Psoas muscle (tissue), 8 donors: Measurements from ENCODE around the gene SMAD4. TPM values are rescaled to one million over a fixed set of nuclear protein-coding genes. Genes with fewer than 3 reads are reported as not detected.

Source experiments
- ATAC-seq, 4 donors: fragments of 200-7000 bp; cut with Tn5 transposase; one replicate each; pipeline ENCODE4 v1.9.1; 2020; ENCODE audit warnings: moderate library complexity in 3 of 4, mild to moderate bottlenecking in 2 of 4
- DNase-seq, 2 donors: peaks; one replicate each; pipeline ENCODE4 v3.0.0-alpha.2; 2020
- H3K27ac ChIP-seq: fragments of 200-600 bp; one replicate; pipeline ENCODE4 v1.8.0; 2022
- H3K27me3 ChIP-seq, 3 donors: fragments of 200-600 bp in 1 of 3; one replicate each; pipeline versions ENCODE4 v1.6.1 to v1.8.0; 2013 to 2022; ENCODE audit warnings: low read length in 2 of 3, mild to moderate bottlenecking in 2 of 3, moderate library complexity in 1 of 3; ENCODE audit not compliant: insufficient read depth in 3 of 3
- H3K36me3 ChIP-seq, 2 donors: fragments of 200-600 bp in 1 of 2; one replicate each; pipeline versions ENCODE4 v1.6.1 to v1.8.0; 2013 to 2022; ENCODE audit warnings: low read depth in 1 of 2, mild to moderate bottlenecking in 1 of 2, moderate library complexity in 1 of 2; ENCODE audit not compliant: insufficient read depth in 1 of 2
- H3K4me1 ChIP-seq: fragments of 200-600 bp; one replicate; pipeline ENCODE4 v1.8.0; 2022
- H3K4me3 ChIP-seq: fragments of 200-600 bp; one replicate; pipeline ENCODE4 v1.8.0; 2022; ENCODE audit warnings: mild to moderate bottlenecking
- H3K9me3 ChIP-seq: fragments of 200-600 bp; one replicate; pipeline ENCODE4 v1.8.0; 2022
- CTCF ChIP-seq: fragments of 200-600 bp; IDR thresholded peaks from one replicate; pipeline ENCODE4 v1.8.0; 2022; ENCODE audit warnings: antibody characterized with exemption
- WGBS, 3 donors: extraction: QIAGEN DNeasy Blood & Tissue Kit; methylation state at CpG; one replicate each; pipeline versions ENCODE4 v1.1.6 to v1.1.7; 2013; 5-methylcytosine and 5-hydroxymethylcytosine counted together
- intact Hi-C, 2 donors: fragments of 100-400 bp; cut with DNase I; formaldehyde crosslinking; loops; one replicate each; pipeline versions ENCODE4 v1.11.0 to v1.14.2; 2022
- polyA plus RNA-seq, 3 donors: library from polyadenylated mRNA; stranded (reverse); fragments of 200-250 nt; gene quantifications; one replicate each; pipeline ENCODE4 v1.2.3, GENCODE V29; 2013
- total RNA-seq, 4 donors: library from RNA; stranded (reverse); fragmentation: NEBNext Ultra II Directional in 2 of 4; extraction: Animal tissue kit (Norgen Biotek cat#: 25700) in 2 of 4; gene quantifications; one replicate each; pipeline versions ENCODE4 v1.2.1 to v1.2.4, GENCODE V29; 2021 to 2023
- donor health status: healthy with polysubstance abuse.
- donor health status: DM: no; HTN: no; CAD: no; lungs with moderate emphysema.
- donor health status: Bipolar disorder and iron deficiency.
- donor health status: healthy.
- donor health status: DM: yes; HTN: yes; CAD: no.
- donor health status: DM: no; HTN: no; CAD: no.
- donor health status: DM: no; HTN: no; CAD: no.
- donor health status: DM: yes; HTN: yes; CAD: no.

SMAD4 gene
- total and polyA plus RNA-seq, 7 donors, result 35.6 to 128 (median 92.7) TPM

- no peak for DNase-seq
- Histone ChIP-seq H3K4me1 (no peaks in the 10 kb centered on the region), H3K4me3 (no peak overlapping the region), H3K27me3 (peaks cover 0 to 4% (median 0%) of the 10 kb centered on the region in 3 donors), H3K9me3 (no peaks in the 10 kb centered on the region), H3K27ac (no peak overlapping the region), H3K36me3 (no peaks in the 10 kb centered on the region)
- 87 to 91% (median 90%) methylated on average over 10 of the region's 10 CpGs for WGBS, 3 donors
- TF ChIP-seq CTCF, result no peak
- intact Hi-C loops, result no loop called here
- ATAC-seq, result no peak
Observed at GRCh38 chr18:51123481-51123880, 93.5 kb downstream of the SMAD4 start.

DNA sequence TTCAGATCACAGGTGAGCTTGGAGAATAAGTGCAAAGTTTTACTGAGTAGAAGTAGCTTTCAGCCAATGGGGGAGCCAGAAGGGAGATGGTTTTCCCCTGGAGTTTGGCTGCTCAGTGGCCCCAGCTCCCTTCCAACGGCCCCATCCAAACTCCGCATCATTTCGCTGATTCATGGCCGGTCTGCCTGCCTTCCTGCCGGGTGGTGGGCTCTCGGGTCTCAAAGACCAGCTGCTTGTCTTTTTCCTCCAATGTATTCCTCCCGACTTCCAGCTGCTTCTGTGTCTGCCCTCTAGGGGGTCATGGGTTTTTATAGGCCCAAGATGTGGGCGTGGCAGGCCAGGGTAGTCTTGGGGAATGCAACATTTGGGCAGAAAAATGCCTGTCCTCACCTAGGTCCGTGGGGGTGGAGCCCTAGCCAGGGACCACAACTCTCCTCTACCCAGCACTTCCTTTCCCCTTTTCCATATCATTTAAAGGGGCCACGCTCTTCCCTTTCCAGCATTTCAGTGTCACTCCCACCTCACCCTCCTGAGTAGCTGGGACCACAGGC, 94.0 kb downstream of the SMAD4 start:
- 62 to 71% (median 66%) methylated on average over 10 of the region's 10 CpGs for WGBS, 3 donors

GRCh38 chr18:51125976-51126375, 96.0 kb downstream of the SMAD4 start:
- Histone ChIP-seq H3K27me3 (peaks cover 0 to 4% (median 0%) of the 10 kb centered on the region in 3 donors), H3K4me1 (no peaks in the 10 kb centered on the region), H3K36me3 (no peaks in the 10 kb centered on the region), H3K27ac (no peak overlapping the region), H3K4me3 (no peak overlapping the region), H3K9me3 (no peaks in the 10 kb centered on the region)
- intact Hi-C loops, result no loop called here
- ATAC-seq, result no peak
- WGBS, 3 donors, result 95 to 100% (median 96%) methylated on average over 2 of the region's 2 CpGs
- DNase-seq, result no peak
- TF ChIP-seq CTCF, result no peak

More for the DNA sequence above, 94.0 kb downstream of the SMAD4 start:
- no peaks in the 10 kb centered on the region for H3K36me3 ChIP-seq
- no peak overlapping the region for H3K4me3 ChIP-seq
- intact Hi-C loops, result no loop called here
- no peaks in the 10 kb centered on the region for H3K4me1 ChIP-seq
- no peak for DNase-seq
- TF ChIP-seq CTCF, result no peak
- H3K27me3 ChIP-seq, result peaks cover 0 to 4% (median 0%) of the 10 kb centered on the region in 3 donors
- H3K27ac ChIP-seq, result no peak overlapping the region
- no peak for ATAC-seq
- no peaks in the 10 kb centered on the region for H3K9me3 ChIP-seq

DNA sequence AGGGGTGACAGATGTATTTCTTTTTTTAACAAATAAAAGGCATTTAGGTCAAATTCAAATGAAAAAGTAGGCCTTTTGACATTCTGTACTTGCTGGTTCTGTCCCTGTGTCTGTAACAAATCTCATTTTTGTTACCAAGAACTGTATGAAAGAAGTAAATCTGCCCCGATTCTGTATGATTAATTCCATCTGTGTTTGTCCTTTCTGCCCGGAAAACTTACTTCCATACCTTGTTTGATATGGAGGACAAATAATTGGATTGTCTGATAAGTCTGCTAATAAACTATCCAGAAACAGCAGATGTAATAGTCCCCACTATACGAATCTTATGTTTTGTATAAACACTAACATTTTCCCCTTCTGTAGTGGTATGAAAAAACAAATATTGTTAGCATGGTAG, 97.7 kb downstream of the SMAD4 start:
- no peaks in the 10 kb centered on the region for H3K4me1 ChIP-seq
- no peaks in the 10 kb centered on the region for H3K27me3 ChIP-seq
- no peaks in the 10 kb centered on the region for H3K36me3 ChIP-seq
- H3K4me3 ChIP-seq, result no peak overlapping the region
- WGBS, 3 donors, result 72 to 75% (median 73%) methylated on average over 3 of the region's 3 CpGs
- H3K27ac ChIP-seq, result no peak overlapping the region
- H3K9me3 ChIP-seq, result no peaks in the 10 kb centered on the region
- ATAC-seq (no peak), DNase-seq (no peak)
- intact Hi-C loops, result no loop called here
- no peak for TF ChIP-seq CTCF

DNA sequence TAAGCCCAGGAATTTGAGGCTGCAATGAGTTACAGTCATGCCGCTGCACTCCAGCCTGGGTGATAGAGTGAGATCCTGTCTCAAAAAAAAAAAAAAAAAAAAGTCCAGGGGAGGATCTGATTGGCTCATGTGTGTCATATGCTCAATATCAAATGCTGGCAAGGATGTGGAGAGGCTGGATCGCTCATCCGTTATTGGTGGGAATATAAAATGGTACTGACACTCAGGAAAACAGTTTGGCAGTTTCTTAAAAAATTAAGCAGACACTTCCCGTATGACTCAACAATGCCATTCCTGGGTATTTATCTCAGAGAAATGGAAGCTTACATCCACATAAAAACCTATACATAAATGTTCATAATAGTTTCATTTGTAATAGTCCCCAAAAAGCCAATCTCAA, 98.5 kb downstream of the SMAD4 start:
- intact Hi-C loops, result no loop called here
- no peaks in the 10 kb centered on the region for H3K9me3 ChIP-seq
- no peaks in the 10 kb centered on the region for H3K36me3 ChIP-seq
- 67 to 74% (median 73%) methylated on average over 4 of the region's 4 CpGs for WGBS, 3 donors
- TF ChIP-seq CTCF, result no peak
- no peak overlapping the region for H3K27ac ChIP-seq
- no peaks in the 10 kb centered on the region for H3K4me1 ChIP-seq
- ATAC-seq (no peak), DNase-seq (no peak)
- no peaks in the 10 kb centered on the region for H3K27me3 ChIP-seq
- H3K4me3 ChIP-seq, result no peak overlapping the region
